Psoas muscle (tissue), 8 donors: ENCODE results near the gene PPP2R2C. TPM values are rescaled to one million over a fixed set of nuclear protein-coding genes. Genes with fewer than 3 reads are reported as not detected.

Experiments
- ATAC-seq, 4 donors: fragments of 200-7000 bp; cut with Tn5 transposase; one replicate each; pipeline ENCODE4 v1.9.1; 2020; ENCODE audit warnings: moderate library complexity in 3 of 4, mild to moderate bottlenecking in 2 of 4
- DNase-seq, 2 donors: peaks; one replicate each; pipeline ENCODE4 v3.0.0-alpha.2; 2020
- H3K27ac ChIP-seq: fragments of 200-600 bp; one replicate; pipeline ENCODE4 v1.8.0; 2022
- H3K27me3 ChIP-seq, 3 donors: fragments of 200-600 bp in 1 of 3; one replicate each; pipeline versions ENCODE4 v1.6.1 to v1.8.0; 2013 to 2022; ENCODE audit warnings: low read length in 2 of 3, mild to moderate bottlenecking in 2 of 3, moderate library complexity in 1 of 3; ENCODE audit not compliant: insufficient read depth in 3 of 3
- H3K36me3 ChIP-seq, 2 donors: fragments of 200-600 bp in 1 of 2; one replicate each; pipeline versions ENCODE4 v1.6.1 to v1.8.0; 2013 to 2022; ENCODE audit warnings: low read depth in 1 of 2, mild to moderate bottlenecking in 1 of 2, moderate library complexity in 1 of 2; ENCODE audit not compliant: insufficient read depth in 1 of 2
- H3K4me1 ChIP-seq: fragments of 200-600 bp; one replicate; pipeline ENCODE4 v1.8.0; 2022
- H3K4me3 ChIP-seq: fragments of 200-600 bp; one replicate; pipeline ENCODE4 v1.8.0; 2022; ENCODE audit warnings: mild to moderate bottlenecking
- H3K9me3 ChIP-seq: fragments of 200-600 bp; one replicate; pipeline ENCODE4 v1.8.0; 2022
- WGBS, 3 donors: extraction: QIAGEN DNeasy Blood & Tissue Kit; methylation state at CpG; one replicate each; pipeline versions ENCODE4 v1.1.6 to v1.1.7; 2013; 5-methylcytosine and 5-hydroxymethylcytosine counted together
- intact Hi-C, 2 donors: fragments of 100-400 bp; cut with DNase I; formaldehyde crosslinking; loops; one replicate each; pipeline versions ENCODE4 v1.11.0 to v1.14.2; 2022
- polyA plus RNA-seq, 3 donors: library from polyadenylated mRNA; stranded (reverse); fragments of 200-250 nt; gene quantifications; one replicate each; pipeline ENCODE4 v1.2.3, GENCODE V29; 2013
- total RNA-seq, 4 donors: library from RNA; stranded (reverse); fragmentation: NEBNext Ultra II Directional in 2 of 4; extraction: Animal tissue kit (Norgen Biotek cat#: 25700) in 2 of 4; gene quantifications; one replicate each; pipeline versions ENCODE4 v1.2.1 to v1.2.4, GENCODE V29; 2021 to 2023
- TF ChIP-seq, protein P1 (sequence below): fragments of 200-600 bp; IDR thresholded peaks from one replicate; pipeline ENCODE4 v1.8.0; 2022; ENCODE audit warnings: antibody characterized with exemption
- donor health status: healthy with polysubstance abuse.
- donor health status: DM: no; HTN: no; CAD: no; lungs with moderate emphysema.
- donor health status: Bipolar disorder and iron deficiency.
- donor health status: healthy.
- donor health status: DM: yes; HTN: yes; CAD: no.
- donor health status: DM: no; HTN: no; CAD: no.
- donor health status: DM: no; HTN: no; CAD: no.
- donor health status: DM: yes; HTN: yes; CAD: no.

Gene PPP2R2C
- total and polyA plus RNA-seq, 7 donors: 0.08 to 3.2 (median 1.2) TPM

GRCh38 chr4:6493658-6494304, 21.4 kb upstream of the PPP2R2C start:
- Histone ChIP-seq H3K4me1 (no peaks in the 10 kb centered on the region), H3K36me3 (no peaks in the 10 kb centered on the region), H3K27ac (no peak overlapping the region), H3K27me3 (peaks cover 5 to 46% (median 6%) of the 10 kb centered on the region in 3 donors), H3K4me3 (no peak overlapping the region), H3K9me3 (peaks cover under 1% of the 10 kb centered on the region)
- 20 to 23% (median 21%) methylated on average over 22 of the region's 22 CpGs for WGBS, 3 donors
- TF ChIP-seq, protein P1, sequence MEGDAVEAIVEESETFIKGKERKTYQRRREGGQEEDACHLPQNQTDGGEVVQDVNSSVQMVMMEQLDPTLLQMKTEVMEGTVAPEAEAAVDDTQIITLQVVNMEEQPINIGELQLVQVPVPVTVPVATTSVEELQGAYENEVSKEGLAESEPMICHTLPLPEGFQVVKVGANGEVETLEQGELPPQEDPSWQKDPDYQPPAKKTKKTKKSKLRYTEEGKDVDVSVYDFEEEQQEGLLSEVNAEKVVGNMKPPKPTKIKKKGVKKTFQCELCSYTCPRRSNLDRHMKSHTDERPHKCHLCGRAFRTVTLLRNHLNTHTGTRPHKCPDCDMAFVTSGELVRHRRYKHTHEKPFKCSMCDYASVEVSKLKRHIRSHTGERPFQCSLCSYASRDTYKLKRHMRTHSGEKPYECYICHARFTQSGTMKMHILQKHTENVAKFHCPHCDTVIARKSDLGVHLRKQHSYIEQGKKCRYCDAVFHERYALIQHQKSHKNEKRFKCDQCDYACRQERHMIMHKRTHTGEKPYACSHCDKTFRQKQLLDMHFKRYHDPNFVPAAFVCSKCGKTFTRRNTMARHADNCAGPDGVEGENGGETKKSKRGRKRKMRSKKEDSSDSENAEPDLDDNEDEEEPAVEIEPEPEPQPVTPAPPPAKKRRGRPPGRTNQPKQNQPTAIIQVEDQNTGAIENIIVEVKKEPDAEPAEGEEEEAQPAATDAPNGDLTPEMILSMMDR: no peak
- no peak for DNase-seq
- intact Hi-C loops: no loop called here
- no peak for ATAC-seq

DNA sequence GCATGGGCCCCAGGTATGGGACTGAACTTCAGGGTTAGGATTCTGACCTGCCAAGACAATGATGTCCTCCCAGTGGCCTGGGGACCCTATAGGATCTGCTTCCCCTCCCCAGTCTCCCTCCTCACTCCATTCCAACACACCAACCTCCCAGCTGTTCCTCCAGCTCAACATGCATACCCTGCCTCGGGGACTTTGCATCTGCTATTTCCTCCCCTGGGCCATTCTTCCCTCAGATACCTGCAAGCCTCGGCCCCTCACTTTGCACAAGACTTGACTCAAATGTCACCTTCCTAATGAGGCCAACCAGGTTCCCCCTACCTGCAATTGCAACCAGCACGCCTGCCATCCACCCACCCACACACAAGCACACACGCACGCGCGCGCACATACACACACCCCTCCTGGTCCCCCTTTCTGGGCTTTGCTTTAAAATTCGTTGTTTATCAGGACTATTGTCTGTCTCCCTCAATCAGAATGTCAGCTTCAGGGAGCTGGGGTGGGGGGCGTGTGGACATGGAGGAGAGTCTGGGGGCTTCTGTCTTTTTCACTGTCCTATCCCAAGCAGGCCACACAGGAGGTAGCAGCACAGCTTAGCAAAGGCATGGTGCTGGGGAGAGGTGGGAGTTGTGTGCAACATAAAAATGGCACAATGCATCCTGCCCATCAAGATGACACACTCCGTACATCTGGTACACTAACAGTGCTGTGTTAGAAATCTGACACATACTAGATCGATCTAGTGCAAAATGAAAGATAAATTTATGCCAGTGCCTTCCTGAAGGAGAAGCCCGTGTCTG, 20.6 kb upstream of the PPP2R2C start:
- Histone ChIP-seq H3K36me3 (no peaks in the 10 kb centered on the region), H3K27me3 (peaks cover 6 to 41% (median 7%) of the 10 kb centered on the region in 3 donors), H3K4me1 (no peaks in the 10 kb centered on the region), H3K4me3 (no peak overlapping the region), H3K27ac (no peak overlapping the region), H3K9me3 (peaks cover 6% of the 10 kb centered on the region)
- intact Hi-C loops: no loop called here
- TF ChIP-seq, protein P1: no peak
- ATAC-seq: no peak
- WGBS, 3 donors: 57 to 61% (median 60%) methylated on average over 13 of the region's 13 CpGs
- DNase-seq: no peak

DNA sequence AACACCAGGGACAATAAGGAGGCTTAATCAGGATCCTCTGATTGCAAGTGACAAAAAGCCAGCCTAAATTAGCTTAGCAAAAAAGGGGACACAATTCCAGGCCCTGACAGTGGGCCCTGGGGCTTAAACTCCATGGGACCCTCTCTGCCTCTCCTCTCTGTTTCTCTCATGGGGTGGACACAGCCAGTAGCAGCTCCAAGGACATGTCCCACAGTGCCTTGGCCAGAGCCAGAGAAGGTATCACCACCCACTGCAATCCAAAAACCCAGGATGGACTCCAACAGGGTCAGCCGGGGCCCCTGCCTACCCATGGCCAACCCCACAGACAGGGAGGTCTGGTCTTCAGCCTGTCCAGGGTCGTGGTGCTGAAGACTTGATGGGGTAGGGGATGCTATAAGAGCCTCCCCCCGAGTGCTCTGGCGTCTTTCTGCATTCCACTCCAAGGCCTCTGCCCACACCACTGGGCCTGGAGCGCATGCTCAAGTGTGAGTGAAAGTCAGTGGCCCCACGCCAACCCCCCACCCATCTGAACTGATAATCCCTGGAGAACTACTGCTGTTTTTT, 19.7 kb upstream of the PPP2R2C start:
- 72 to 85% (median 79%) methylated on average over 6 of the region's 6 CpGs for WGBS, 3 donors
- DNase-seq (no peak), ATAC-seq (no peak)
- H3K4me3 ChIP-seq: no peak overlapping the region
- H3K27ac ChIP-seq: no peak overlapping the region
- peaks cover 6 to 44% (median 7%) of the 10 kb centered on the region in 3 donors for H3K27me3 ChIP-seq
- no peaks in the 10 kb centered on the region for H3K36me3 ChIP-seq
- H3K4me1 ChIP-seq: no peaks in the 10 kb centered on the region
- TF ChIP-seq, protein P1: no peak
- H3K9me3 ChIP-seq: peaks cover 13% of the 10 kb centered on the region
- intact Hi-C loops: no loop called here

GRCh38 chr4:6491235-6491634, 18.8 kb upstream of the PPP2R2C start:
- H3K4me1 ChIP-seq: no peaks in the 10 kb centered on the region
- no peaks in the 10 kb centered on the region for H3K36me3 ChIP-seq
- no peak overlapping the region for H3K4me3 ChIP-seq
- H3K9me3 ChIP-seq: peaks cover 19% of the 10 kb centered on the region
- TF ChIP-seq, protein P1: no peak
- peaks cover 6 to 42% (median 7%) of the 10 kb centered on the region in 3 donors for H3K27me3 ChIP-seq
- ATAC-seq (no peak), DNase-seq (no peak)
- no peak overlapping the region for H3K27ac ChIP-seq
- intact Hi-C loops: no loop called here
